ENCODE results near the gene TXNRD1.
A peak's percentile ranks its signal among the peaks of the same experiment; 100 is the strongest.
"Not testable (repeated sequence)": the region's sequence is repeated elsewhere in the genome, so short reads cannot be mapped to it uniquely, and the experiment has no call there.

The TXNRD1 gene

GRCh38 chr12:104215638-104216297, at the start of gene TXNRD1:
Gene TXNRD1, plus strand, starts transcription at chr12:104215779. Its CDS starts 24 bp downstream, at chr12:104215803.
- DNase-seq = peak; percentile 88

DNA sequence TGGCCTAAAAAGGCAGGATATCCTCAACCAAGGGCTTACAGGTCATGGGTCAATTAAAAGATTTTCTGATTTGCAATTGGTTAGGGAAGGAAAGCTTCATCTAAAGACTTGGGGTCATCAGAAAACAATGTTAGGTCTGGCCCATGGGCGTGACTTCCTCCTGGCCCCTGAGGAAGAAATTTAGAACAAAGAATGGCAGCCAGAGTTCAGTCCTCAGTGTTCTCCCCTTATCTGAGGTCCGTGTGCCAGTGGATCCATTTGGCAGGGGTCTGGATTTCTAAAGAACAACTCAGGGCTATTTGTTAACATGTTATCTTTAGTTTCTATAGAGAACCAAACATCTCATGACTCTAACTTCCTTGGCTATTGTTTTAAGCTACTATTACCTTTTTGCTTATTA, 49.8 kb upstream of the TXNRD1 start:
- DNase-seq = no peak

- DNase-seq = no peak
Measured at GRCh38 chr12:104166465-104166864, 49.1 kb upstream of the TXNRD1 start.

DNA sequence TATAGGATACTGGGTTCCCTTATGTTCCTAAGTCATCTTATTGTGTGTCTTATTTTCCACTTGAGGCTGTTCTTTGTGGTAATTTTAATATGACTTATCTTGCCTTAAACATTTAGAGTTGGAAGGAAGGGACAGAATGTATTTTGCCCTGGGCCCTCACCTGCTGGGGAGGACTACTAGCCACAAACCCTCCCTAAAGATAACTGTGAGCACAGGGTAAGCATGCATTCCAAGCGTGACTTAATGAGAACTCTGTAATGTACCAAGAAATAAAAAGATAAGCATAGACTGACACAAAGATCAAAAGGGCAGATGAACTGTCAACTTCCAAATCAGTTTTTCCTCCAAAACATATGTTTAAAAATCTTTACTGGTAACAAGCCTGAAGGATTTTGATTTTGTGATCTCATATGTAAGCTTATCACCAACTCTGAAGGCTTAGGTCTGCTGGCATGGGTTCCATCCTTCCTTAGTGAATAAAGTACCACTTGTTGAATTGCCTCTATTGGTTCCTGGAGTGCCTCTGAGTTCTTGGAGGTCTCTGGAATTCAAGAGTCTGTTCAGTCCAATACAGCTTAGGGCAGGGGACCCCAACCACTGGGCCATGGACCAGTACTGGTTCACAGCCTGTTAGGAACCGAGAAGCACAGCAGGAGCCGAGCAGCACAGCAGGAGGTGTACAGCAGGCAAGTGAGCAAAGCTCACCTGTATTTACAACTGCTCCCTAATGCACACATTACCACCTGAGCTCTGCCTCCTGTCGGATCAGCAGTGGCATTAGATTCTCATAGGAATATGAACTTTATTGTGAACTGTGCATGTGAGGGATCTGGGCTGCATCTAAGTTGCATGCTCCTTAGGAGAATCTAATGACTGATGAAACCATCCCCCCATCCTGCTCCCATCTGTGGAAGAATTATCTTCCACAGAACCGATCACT, 47.8 kb upstream of the TXNRD1 start:
- no peak for DNase-seq

GRCh38 chr12:104168596-104168995, 47.0 kb upstream of the TXNRD1 start:
- DNase-seq = no peak

DNA sequence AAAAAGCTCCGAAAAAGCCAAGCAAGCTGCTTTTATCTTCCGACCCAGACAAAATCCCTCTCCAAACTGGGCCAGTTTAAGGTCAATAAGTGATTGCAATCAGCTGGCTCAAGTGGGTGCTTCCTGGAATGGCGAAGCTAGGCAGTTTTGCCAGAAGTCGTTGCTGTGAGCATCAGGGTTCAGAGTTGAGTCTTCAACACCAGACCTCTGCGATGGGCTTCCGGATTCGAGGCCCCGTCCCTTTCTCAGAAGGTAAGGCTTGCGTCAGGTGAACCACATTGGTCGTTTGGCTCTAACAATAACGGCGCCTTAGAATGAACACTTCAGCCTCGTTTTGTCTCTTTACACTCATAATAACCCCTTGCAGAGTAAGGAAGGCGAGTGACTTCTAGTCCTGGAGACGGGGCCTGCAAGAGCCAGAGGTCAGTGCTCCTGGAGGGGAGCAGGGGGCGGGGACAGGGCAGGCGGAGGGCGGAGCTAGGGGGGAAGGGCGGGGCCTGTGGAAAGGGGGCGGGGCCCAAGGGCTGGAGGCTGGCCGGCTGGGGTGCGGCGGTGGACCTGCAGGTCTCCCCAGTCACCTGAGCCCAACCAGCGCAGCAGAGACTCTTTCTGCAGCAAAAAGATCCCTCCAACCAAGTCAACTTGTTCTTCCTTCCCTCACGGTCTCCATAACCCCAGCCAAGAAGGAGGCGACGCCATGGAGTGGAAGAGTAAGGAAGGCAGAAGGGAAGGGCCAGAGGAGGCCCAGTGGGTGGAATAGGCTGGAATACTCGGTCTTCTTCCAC, 43.6 kb upstream of the TXNRD1 start:
- no peak for DNase-seq

DNA sequence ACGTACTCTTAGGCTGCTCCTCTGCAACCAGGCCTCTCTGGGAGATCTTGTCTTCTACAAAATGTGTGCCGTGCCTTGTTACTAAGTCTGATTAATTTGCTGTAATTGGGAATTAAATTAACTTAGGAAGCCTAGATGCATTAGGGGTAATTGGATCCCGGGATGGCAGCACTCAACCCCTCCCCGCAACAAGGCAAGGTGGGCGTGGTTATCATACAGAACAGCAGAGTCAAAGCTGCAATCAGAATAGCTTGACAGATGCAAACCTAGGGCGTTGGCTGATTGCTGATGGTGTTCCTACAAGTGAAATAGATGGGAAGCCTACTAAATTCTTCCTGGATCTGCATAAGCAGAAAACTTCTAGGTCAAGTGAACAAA, 43.0 kb upstream of the TXNRD1 start:
- DNase-seq = no peak

GRCh38 chr12:104173804-104174203, 41.8 kb upstream of the TXNRD1 start:
- not testable (repeated sequence) for DNase-seq

DNA sequence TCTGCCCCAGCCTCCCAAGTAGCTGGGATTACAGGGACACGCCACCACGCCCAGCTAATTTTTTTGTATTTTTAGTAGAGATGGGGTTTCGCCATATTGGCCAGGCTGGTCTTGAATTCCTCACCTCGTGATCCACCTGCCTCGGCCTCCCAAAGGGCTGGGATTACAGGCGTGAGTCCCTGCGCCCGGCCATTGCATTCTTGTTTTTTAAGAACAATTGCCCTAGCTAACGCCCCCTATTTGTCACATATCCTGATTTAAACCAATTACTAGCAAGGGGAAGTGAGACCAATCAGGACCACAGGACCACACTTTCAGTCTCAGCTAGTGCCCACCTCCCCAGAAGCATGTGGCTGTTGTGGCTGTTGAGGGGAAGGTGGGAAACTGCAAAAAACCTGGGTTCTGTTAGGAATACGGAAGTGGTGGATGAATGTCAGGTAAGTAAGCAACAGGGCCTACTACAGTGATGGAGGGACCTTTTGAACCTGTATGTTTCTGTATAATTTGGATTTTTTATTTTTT, 39.8 kb upstream of the TXNRD1 start:
- DNase-seq = no peak

- no peak for DNase-seq
Measured at GRCh38 chr12:104177336-104177662, 38.3 kb upstream of the TXNRD1 start.

DNA sequence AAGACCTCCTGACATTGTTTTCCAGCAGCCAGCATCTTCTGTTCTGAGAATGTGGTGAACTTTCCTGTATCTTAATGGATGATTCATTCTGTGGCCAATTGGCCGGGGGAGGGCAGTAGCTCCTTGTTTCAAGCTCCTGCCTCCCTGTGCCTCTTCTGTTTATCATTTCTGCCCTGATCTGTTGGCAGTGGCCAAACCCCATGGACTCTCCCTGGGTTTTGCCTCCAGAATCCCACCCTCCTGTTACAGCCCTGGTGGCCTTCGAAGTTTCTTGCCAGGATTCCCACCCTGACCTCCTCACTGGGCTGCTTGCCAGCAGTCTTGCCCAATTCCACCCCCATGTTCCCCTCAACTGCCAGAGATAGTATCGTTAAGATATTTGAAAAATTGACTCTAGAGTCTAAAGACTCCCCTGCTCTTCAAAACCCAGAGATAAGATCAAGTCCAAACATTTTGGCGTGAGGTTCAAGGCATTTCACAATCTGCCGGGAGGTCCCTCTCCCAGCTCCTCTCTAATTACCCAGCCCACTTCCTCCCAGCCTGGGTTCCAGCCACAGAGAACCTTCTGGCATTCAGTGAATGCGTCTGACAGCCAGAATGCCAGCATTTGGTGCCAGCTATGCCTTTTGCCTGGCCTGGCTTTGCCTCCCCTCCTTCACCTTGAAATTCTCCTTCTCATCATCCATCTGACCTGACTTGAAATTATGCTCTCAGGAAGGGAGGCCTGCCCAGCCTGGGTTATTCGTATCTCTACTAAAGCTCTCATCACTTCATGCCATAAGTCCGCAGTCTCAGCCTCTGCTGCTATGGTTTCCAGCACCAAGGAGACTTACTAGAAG, 37.7 kb upstream of the TXNRD1 start:
- no peak for DNase-seq

DNA sequence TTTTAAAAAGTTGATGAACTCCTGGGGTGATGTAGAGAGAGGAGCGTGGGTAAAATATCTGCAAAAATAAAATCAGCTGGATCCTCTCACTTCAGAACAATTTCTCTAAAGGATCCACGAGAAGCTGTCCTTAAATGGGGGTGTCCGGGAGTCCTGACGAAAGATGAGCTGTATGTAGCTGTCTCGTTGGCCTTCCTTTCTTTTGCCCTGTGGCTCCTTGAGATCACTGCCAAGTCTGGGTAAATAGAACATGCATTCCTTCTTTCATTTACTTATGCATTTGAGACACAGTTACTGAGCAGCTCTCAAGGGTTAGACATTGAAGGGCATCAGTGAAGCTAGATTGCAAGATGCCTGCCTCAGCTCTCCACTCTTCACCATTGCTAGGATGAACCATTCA, 35.2 kb upstream of the TXNRD1 start:
- DNase-seq = no peak

- no peak for DNase-seq
Measured at GRCh38 chr12:104181313-104181712, 34.3 kb upstream of the TXNRD1 start.

DNA sequence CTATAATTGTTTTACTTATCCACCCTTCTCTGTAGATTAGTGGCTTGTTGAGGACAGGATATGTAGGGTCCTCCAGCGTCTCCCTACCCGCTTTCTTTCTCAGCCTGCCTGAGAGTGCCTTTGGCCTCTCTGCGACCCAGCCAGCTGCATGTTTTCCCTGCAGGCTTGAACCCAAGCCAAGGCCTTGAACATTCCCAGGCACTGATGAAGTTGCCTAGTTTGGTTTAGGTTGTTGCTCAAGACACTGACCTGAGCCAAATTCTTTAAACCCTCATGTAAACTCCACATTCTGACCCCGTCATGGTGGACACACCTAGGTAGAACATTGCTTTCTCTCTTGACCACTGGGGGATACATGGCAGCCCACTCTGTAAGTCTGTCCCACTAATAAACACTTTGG, 33.4 kb upstream of the TXNRD1 start:
- no peak for DNase-seq

DNA sequence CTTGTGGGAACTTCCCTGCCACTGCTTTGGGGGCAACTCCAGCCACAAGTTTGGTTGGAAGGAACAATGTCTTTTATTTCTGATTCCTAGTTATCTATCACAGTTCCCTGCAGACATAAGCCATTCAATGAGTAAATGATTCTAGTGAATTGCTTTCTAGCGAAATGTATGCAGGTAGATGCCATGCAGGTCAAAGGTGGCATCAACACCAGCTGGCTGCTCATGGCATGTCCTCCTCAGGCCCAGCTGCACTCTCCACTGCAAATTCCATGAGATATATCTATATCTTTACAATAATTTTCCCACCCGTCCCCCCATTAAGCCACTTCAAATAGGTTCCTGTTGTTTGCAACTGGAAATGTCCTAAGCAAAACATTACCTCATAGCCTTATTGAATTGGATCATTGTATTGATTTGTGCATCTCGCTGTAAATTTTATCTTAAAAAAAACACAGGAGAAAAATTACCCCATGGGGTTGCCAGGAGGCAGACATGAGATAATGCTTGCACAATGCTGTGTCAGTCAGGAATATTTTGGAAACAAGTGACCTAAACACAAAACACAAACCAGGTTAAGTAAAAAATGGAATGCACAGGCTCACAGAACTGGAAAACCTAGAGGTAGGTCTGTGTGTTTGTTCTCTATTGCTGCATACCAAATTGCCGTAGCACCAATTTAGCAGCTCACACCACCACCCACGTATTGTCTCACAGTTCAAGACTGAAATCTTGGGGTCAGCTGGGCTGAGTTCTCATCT, 32.8 kb upstream of the TXNRD1 start:
- DNase-seq = no peak

- no peak for DNase-seq
Measured at GRCh38 chr12:104183443-104183842, 32.1 kb upstream of the TXNRD1 start.

GRCh38 chr12:104187446-104188155, 28.0 kb upstream of the TXNRD1 start:
- no peak for DNase-seq

DNA sequence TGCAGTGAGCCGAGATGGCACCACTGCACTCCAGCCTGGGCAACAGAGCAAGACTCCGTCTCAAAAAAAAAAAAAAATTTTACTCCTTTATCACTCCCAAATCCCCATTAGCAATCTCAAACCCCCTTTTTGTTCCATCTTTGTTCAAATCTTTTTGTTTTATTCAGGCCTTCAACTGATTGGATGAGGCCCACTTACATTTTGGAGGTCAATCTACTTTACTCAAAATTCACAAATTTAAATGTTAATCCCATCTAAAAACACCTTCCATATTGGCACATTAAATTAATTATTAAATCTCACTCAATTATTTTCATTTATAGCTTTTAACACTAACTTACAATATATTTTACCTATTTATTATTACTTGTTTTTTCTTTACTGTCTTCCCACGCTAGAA, 27.0 kb upstream of the TXNRD1 start:
- no peak for DNase-seq

DNA sequence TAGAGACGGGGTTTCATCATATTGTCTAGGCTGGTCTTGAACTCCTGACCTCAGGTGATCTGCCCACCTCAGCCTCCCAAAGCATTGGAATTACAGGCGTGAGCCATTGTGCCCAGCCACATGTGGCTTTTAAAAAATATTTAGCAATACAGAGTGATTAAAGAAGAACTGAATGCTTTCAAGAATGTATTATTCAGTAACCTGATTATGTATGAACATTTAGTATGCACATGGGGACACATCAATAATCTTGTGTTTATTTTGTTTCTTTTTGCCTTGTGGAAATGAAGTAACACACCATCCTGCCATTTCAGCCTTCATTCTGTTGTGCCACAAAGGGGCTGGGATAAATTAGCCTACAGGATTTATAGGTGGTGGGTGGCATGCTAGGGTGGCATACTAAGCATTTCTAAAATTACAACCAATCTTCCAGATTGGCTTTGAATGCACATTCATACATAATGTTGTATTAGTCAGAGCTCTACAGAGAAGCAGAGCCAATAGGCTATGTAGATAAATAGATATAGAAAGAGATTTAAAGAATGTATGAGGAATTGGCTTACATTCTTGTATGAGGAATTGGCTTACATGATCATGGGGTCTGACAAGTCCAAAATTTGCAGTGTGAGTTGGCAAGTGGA, 25.5 kb upstream of the TXNRD1 start:
- no peak for DNase-seq

DNA sequence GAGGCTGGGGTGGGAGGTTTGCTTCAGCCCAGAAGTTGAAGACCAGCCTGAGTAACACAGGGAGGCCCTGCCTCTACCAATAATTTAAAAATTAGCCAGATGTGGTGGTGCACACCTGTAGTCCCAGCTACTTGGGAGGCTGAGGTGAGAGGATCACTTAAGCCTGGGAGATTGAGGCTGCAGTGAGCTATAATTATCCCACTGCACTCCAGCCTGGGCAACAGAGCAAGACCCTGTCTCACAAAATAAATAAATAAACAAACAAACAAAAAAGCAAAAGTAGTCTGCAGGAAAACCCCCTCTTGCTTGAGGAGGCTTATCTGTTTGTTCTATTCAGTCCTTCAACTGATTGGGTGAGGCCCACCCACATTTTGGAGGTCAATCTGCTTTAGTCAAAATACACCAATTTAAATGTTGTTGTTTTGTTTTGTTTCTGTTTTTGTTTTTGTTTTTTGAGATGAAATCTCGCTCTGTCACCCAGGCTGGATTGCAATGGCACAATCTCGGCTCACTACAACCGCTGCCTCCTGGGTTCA, 24.9 kb upstream of the TXNRD1 start:
- DNase-seq = no peak
